ENCODE measurements around the gene TTN. TPM values are rescaled to one million over a fixed set of nuclear protein-coding genes. Genes with fewer than 3 reads are reported as not detected.
"Not testable (repeated sequence)": the region's sequence is repeated elsewhere in the genome, so short reads cannot be mapped to it uniquely, and the experiment has no call there.

The TTN gene
- total and polyA plus RNA-seq, 4 donors: 0.53 to 47.4 (median 19.7) TPM

GRCh38 chr2:178674122-178674521 is 133.1 kb downstream of the TTN start:
- H3K27me3 ChIP-seq (ENCODE audit: control insufficient read depth in 3 of 3, insufficient read depth in 3 of 3, low read length in 2 of 3): no peaks in the 10 kb centered on the region
- ATAC-seq (ENCODE audit: insufficient read depth, low FRiP score) (no peak), DNase-seq (no peak)
- no peak overlapping the region for H3K4me3 ChIP-seq
- TF ChIP-seq CTCF (IDR thresholded peaks at IDR 0.05; ENCODE audit: control extremely low read depth, extremely low read depth): no peak
- WGBS, 2 donors: 89 to 94% methylated on average over 4 of the region's 4 CpGs
- no peak overlapping the region for H3K9ac ChIP-seq (ENCODE audit: insufficient read depth in 1 of 2, low read length in 2 of 2)
- H3K9me3 ChIP-seq (ENCODE audit: control insufficient read depth in 4 of 4, insufficient read depth in 3 of 4, low read length in 3 of 4): no peaks in the 10 kb centered on the region
- peaks cover 0 to 16% (median 0%) of the 10 kb centered on the region in 4 donors for H3K36me3 ChIP-seq (ENCODE audit: control insufficient read depth in 4 of 4, insufficient read depth in 4 of 4, low read length in 4 of 4)
- no peaks in the 10 kb centered on the region for H3K4me1 ChIP-seq (ENCODE audit: control insufficient read depth in 5 of 5, insufficient read depth in 5 of 5, low read length in 5 of 5)
- H3K27ac ChIP-seq (ENCODE audit: low read depth in 1 of 2, low read length in 1 of 2): no peak overlapping the region

DNA sequence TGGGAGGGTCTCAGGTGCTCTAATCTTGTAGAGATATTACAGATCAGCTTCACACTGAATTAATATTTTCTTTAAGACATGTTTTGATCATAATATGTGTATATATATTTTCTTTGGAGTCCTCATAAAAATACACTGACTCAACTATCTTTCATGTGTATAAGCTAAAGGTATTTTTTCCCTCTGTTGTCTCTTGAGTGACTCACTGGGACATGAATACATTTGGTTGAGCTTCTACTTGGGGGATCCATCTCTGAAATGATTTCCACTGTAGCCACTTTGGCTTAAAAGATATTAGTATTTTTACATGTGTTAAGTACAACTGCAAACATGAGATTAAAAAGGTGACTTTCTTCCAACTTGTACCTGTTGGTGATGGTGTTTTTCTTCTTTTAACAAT is 140.8 kb downstream of the TTN start:
- Histone ChIP-seq H3K27ac (ENCODE audit: low read depth in 1 of 2, low read length in 1 of 2) (no peak overlapping the region), H3K27me3 (ENCODE audit: control insufficient read depth in 3 of 3, insufficient read depth in 3 of 3, low read length in 2 of 3) (no peaks in the 10 kb centered on the region), H3K9ac (ENCODE audit: insufficient read depth in 1 of 2, low read length in 2 of 2) (no peak overlapping the region), H3K36me3 (ENCODE audit: control insufficient read depth in 4 of 4, insufficient read depth in 4 of 4, low read length in 4 of 4) (peaks cover 0 to 15% (median 0%) of the 10 kb centered on the region in 4 donors), H3K4me1 (ENCODE audit: control insufficient read depth in 5 of 5, insufficient read depth in 5 of 5, low read length in 5 of 5) (no peaks in the 10 kb centered on the region), H3K9me3 (ENCODE audit: control insufficient read depth in 4 of 4, insufficient read depth in 3 of 4, low read length in 3 of 4) (no peaks in the 10 kb centered on the region), H3K4me3 (no peak overlapping the region)
- no peak for ATAC-seq (ENCODE audit: insufficient read depth, low FRiP score)
- no peak for TF ChIP-seq CTCF (IDR thresholded peaks at IDR 0.05; ENCODE audit: control extremely low read depth, extremely low read depth)
- DNase-seq: no peak

DNA sequence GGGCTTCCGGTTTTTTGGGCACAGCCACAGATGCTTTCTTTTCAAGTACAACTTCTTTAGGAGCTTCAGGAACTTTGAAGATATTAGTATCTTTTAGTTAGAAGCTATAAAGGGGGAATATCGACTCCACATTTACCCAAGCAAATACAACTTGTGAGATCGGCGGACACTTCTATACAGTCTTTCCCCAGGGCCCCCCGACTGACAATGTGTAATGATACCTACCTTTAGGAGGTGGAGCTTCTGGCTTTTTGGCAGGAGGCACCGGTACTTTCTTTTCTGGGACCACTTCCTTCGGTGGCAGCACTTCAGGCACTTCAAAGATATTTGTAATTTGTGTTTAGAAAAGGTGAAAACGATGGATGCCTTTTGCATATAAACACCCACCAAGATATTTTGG is 148.7 kb downstream of the TTN start:
- 77 to 83% methylated on average over 2 of the region's 8 CpGs for WGBS, 2 donors
- H3K27me3 ChIP-seq (ENCODE audit: control insufficient read depth in 3 of 3, insufficient read depth in 3 of 3, low read length in 2 of 3); H3K27ac ChIP-seq (ENCODE audit: low read depth in 1 of 2, low read length in 1 of 2); H3K9ac ChIP-seq (ENCODE audit: insufficient read depth in 1 of 2, low read length in 2 of 2); DNase-seq; H3K36me3 ChIP-seq (ENCODE audit: control insufficient read depth in 4 of 4, insufficient read depth in 4 of 4, low read length in 4 of 4); ATAC-seq (ENCODE audit: insufficient read depth, low FRiP score); H3K4me1 ChIP-seq (ENCODE audit: control insufficient read depth in 5 of 5, insufficient read depth in 5 of 5, low read length in 5 of 5); H3K9me3 ChIP-seq (ENCODE audit: control insufficient read depth in 4 of 4, insufficient read depth in 3 of 4, low read length in 3 of 4); H3K4me3 ChIP-seq: not testable (repeated sequence)

DNA sequence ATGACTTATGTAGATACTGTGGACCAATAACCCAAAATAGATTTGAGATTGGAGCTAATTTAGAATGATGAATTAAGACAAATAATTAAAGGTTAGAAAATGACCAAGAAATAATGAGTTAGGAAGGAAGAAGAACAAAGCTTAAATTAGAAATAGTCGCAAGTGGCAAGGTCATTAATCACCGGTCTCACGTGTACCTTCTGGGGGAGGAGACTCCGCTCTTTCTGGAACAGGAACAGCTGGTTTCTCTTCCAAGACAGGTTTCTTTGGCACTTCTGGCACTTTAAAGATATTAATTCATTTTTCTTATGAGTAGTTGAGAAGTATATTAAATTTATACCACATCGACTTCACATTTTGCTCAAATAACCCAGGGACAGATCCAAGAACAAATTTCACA is 156.7 kb downstream of the TTN start:
- H3K9ac ChIP-seq (ENCODE audit: insufficient read depth in 1 of 2, low read length in 2 of 2): no peak overlapping the region
- H3K36me3 ChIP-seq (ENCODE audit: control insufficient read depth in 4 of 4, insufficient read depth in 4 of 4, low read length in 4 of 4): peaks cover 0 to 31% (median under 1%) of the 10 kb centered on the region in 4 donors
- WGBS, 2 donors: 75 to 77% methylated on average over 5 of the region's 5 CpGs
- H3K27me3 ChIP-seq (ENCODE audit: control insufficient read depth in 3 of 3, insufficient read depth in 3 of 3, low read length in 2 of 3): no peaks in the 10 kb centered on the region
- no peak overlapping the region for H3K4me3 ChIP-seq
- no peaks in the 10 kb centered on the region for H3K9me3 ChIP-seq (ENCODE audit: control insufficient read depth in 4 of 4, insufficient read depth in 3 of 4, low read length in 3 of 4)
- no peak for ATAC-seq (ENCODE audit: insufficient read depth, low FRiP score)
- no peak for DNase-seq
- no peak overlapping the region for H3K27ac ChIP-seq (ENCODE audit: low read depth in 1 of 2, low read length in 1 of 2)
- TF ChIP-seq CTCF (IDR thresholded peaks at IDR 0.05; ENCODE audit: control extremely low read depth, extremely low read depth): no peak
- peaks cover 0 to 8% (median 0%) of the 10 kb centered on the region in 5 donors for H3K4me1 ChIP-seq (ENCODE audit: control insufficient read depth in 5 of 5, insufficient read depth in 5 of 5, low read length in 5 of 5)
